ENCODE data around the gene DOCK2. TPM values are rescaled to one million over a fixed set of nuclear protein-coding genes. Genes with fewer than 3 reads are reported as not detected.
A peak's percentile ranks its signal among the peaks of the same experiment; 100 is the strongest.

The DOCK2 gene
- total and polyA plus RNA-seq, 5 donors from 2014 or later, result 65.9 to 354 (median 71.1) TPM

- H3K9me3 Mint-ChIP-seq, result peaks cover 0 to 2% (median 0%) of the 10 kb centered on the region in 7 donors
- H3K4me1 ChIP-seq (ENCODE audit: control insufficient read depth, insufficient read depth, low read length, poor library complexity, severe bottlenecking), result no peaks in the 10 kb centered on the region
- no peaks in the 10 kb centered on the region for H3K27me3 ChIP-seq (ENCODE audit: control insufficient read depth, insufficient read depth, low read length)
- DNase-seq (no peak), ATAC-seq (ENCODE audit: low read depth in 2 of 2) (no peak)
- H3K27ac ChIP-seq (ENCODE audit: insufficient read depth, low read length, poor library complexity, severe bottlenecking), result no peak overlapping the region
- peaks cover 60% of the 10 kb centered on the region for H3K36me3 ChIP-seq (ENCODE audit: control insufficient read depth, insufficient read depth, low read length)
- H3K27me3 Mint-ChIP-seq, result no peaks in the 10 kb centered on the region
- H3K4me3 ChIP-seq (ENCODE audit: low read depth, low read length), result no peak overlapping the region
- peaks cover 59% of the 10 kb centered on the region for H3K36me3 Mint-ChIP-seq
- H3K4me3 Mint-ChIP-seq, result no peak overlapping the region
- no peak overlapping the region for H3K27ac Mint-ChIP-seq
- no peaks in the 10 kb centered on the region for H3K9me3 ChIP-seq (ENCODE audit: control insufficient read depth in 2 of 2, low read length in 2 of 2)
- H3K4me1 Mint-ChIP-seq, result peaks cover 13 to 28% (median 20%) of the 10 kb centered on the region in 4 donors
These were observed 158.3 kb downstream of the DOCK2 start for GRCh38 chr5:169795338-169795737.

GRCh38 chr5:169796731-169797130, 159.7 kb downstream of the DOCK2 start:
- H3K4me3 Mint-ChIP-seq, result no peak overlapping the region
- Histone ChIP-seq H3K4me3 (ENCODE audit: low read depth, low read length) (no peak overlapping the region), H3K36me3 (ENCODE audit: control insufficient read depth, insufficient read depth, low read length) (peaks cover 50% of the 10 kb centered on the region), H3K9me3 (ENCODE audit: control insufficient read depth in 2 of 2, low read length in 2 of 2) (no peaks in the 10 kb centered on the region), H3K27ac (ENCODE audit: insufficient read depth, low read length, poor library complexity, severe bottlenecking) (no peak overlapping the region), H3K4me1 (ENCODE audit: control insufficient read depth, insufficient read depth, low read length, poor library complexity, severe bottlenecking) (no peaks in the 10 kb centered on the region), H3K27me3 (ENCODE audit: control insufficient read depth, insufficient read depth, low read length) (no peaks in the 10 kb centered on the region)
- H3K27me3 Mint-ChIP-seq, result no peaks in the 10 kb centered on the region
- ATAC-seq (ENCODE audit: low read depth in 2 of 2) (no peak), DNase-seq (no peak)
- H3K4me1 Mint-ChIP-seq, result peaks cover 16 to 32% (median 23%) of the 10 kb centered on the region in 4 donors
- peaks cover 0 to 2% (median 0%) of the 10 kb centered on the region in 7 donors for H3K9me3 Mint-ChIP-seq
- H3K27ac Mint-ChIP-seq, result peak overlapping the region in 1 of 3 donors; percentile 62
- H3K36me3 Mint-ChIP-seq, result peaks cover 64% of the 10 kb centered on the region

- no peaks in the 10 kb centered on the region for H3K27me3 ChIP-seq (ENCODE audit: control insufficient read depth, insufficient read depth, low read length)
- DNase-seq, result no peak
- peaks cover 17 to 32% (median 27%) of the 10 kb centered on the region in 4 donors for H3K4me1 Mint-ChIP-seq
- H3K27ac Mint-ChIP-seq, result no peak overlapping the region
- peaks cover 50% of the 10 kb centered on the region for H3K36me3 ChIP-seq (ENCODE audit: control insufficient read depth, insufficient read depth, low read length)
- H3K27me3 Mint-ChIP-seq, result no peaks in the 10 kb centered on the region
- H3K4me3 ChIP-seq (ENCODE audit: low read depth, low read length), result no peak overlapping the region
- no peak for ATAC-seq (ENCODE audit: low read depth in 2 of 2)
- peaks cover 68% of the 10 kb centered on the region for H3K36me3 Mint-ChIP-seq
- H3K9me3 ChIP-seq (ENCODE audit: control insufficient read depth in 2 of 2, low read length in 2 of 2), result no peaks in the 10 kb centered on the region
- no peaks in the 10 kb centered on the region for H3K4me1 ChIP-seq (ENCODE audit: control insufficient read depth, insufficient read depth, low read length, poor library complexity, severe bottlenecking)
- H3K9me3 Mint-ChIP-seq, result peaks cover 0 to 2% (median 0%) of the 10 kb centered on the region in 7 donors
- no peak overlapping the region for H3K27ac ChIP-seq (ENCODE audit: insufficient read depth, low read length, poor library complexity, severe bottlenecking)
- no peak overlapping the region for H3K4me3 Mint-ChIP-seq
These were observed 160.5 kb downstream of the DOCK2 start for GRCh38 chr5:169797577-169797976.

- no peak for ATAC-seq (ENCODE audit: low read depth in 2 of 2)
- Histone ChIP-seq H3K4me3 (ENCODE audit: low read depth, low read length) (no peak overlapping the region), H3K4me1 (ENCODE audit: control insufficient read depth, insufficient read depth, low read length, poor library complexity, severe bottlenecking) (no peaks in the 10 kb centered on the region), H3K9me3 (ENCODE audit: control insufficient read depth in 2 of 2, low read length in 2 of 2) (no peaks in the 10 kb centered on the region), H3K27me3 (ENCODE audit: control insufficient read depth, insufficient read depth, low read length) (no peaks in the 10 kb centered on the region), H3K27ac (ENCODE audit: insufficient read depth, low read length, poor library complexity, severe bottlenecking) (no peak overlapping the region), H3K36me3 (ENCODE audit: control insufficient read depth, insufficient read depth, low read length) (peaks cover 51% of the 10 kb centered on the region)
- Mint-ChIP-seq H3K4me1 (peaks cover 21 to 34% (median 29%) of the 10 kb centered on the region in 4 donors), H3K36me3 (peaks cover 72% of the 10 kb centered on the region), H3K27me3 (no peaks in the 10 kb centered on the region), H3K9me3 (peaks cover 0 to 2% (median 0%) of the 10 kb centered on the region in 7 donors), H3K4me3 (no peak overlapping the region), H3K27ac (peak overlapping the region in 1 of 3 donors; percentile 39)
- DNase-seq, result no peak
These were observed 161.4 kb downstream of the DOCK2 start for GRCh38 chr5:169798438-169798837.

- peaks cover 51% of the 10 kb centered on the region for H3K36me3 ChIP-seq (ENCODE audit: control insufficient read depth, insufficient read depth, low read length)
- peaks cover 26 to 41% (median 31%) of the 10 kb centered on the region in 4 donors for H3K4me1 Mint-ChIP-seq
- H3K4me1 ChIP-seq (ENCODE audit: control insufficient read depth, insufficient read depth, low read length, poor library complexity, severe bottlenecking), result no peaks in the 10 kb centered on the region
- H3K27me3 Mint-ChIP-seq, result no peaks in the 10 kb centered on the region
- no peaks in the 10 kb centered on the region for H3K9me3 ChIP-seq (ENCODE audit: control insufficient read depth in 2 of 2, low read length in 2 of 2)
- ATAC-seq (ENCODE audit: low read depth in 2 of 2) (no peak), DNase-seq (no peak)
- no peak overlapping the region for H3K27ac ChIP-seq (ENCODE audit: insufficient read depth, low read length, poor library complexity, severe bottlenecking)
- no peak overlapping the region for H3K4me3 Mint-ChIP-seq
- H3K27me3 ChIP-seq (ENCODE audit: control insufficient read depth, insufficient read depth, low read length), result no peaks in the 10 kb centered on the region
- H3K36me3 Mint-ChIP-seq, result peaks cover 72% of the 10 kb centered on the region
- peak overlapping the region in 1 of 3 donors; percentile 21 for H3K27ac Mint-ChIP-seq
- H3K9me3 Mint-ChIP-seq, result peaks cover 0 to 2% (median 0%) of the 10 kb centered on the region in 7 donors
- H3K4me3 ChIP-seq (ENCODE audit: low read depth, low read length), result no peak overlapping the region
These were observed 162.0 kb downstream of the DOCK2 start for GRCh38 chr5:169798906-169799660.

GRCh38 chr5:169801324-169801777, 164.3 kb downstream of the DOCK2 start:
- H3K36me3 Mint-ChIP-seq, result peaks cover 77% of the 10 kb centered on the region
- H3K27ac ChIP-seq (ENCODE audit: insufficient read depth, low read length, poor library complexity, severe bottlenecking), result no peak overlapping the region
- ATAC-seq (ENCODE audit: low read depth in 2 of 2), result no peak

GRCh38 chr5:169801781-169802180, 164.7 kb downstream of the DOCK2 start:
- no peak for ATAC-seq (ENCODE audit: low read depth in 2 of 2)

More at GRCh38 chr5:169801324-169801777, 164.3 kb downstream of the DOCK2 start:
- H3K27me3 Mint-ChIP-seq, result no peaks in the 10 kb centered on the region
- H3K27ac Mint-ChIP-seq, result peak overlapping the region in 1 of 3 donors; percentile 53
- peak in 1 of 3 donors; percentile 22 for DNase-seq
- Histone ChIP-seq H3K9me3 (ENCODE audit: control insufficient read depth in 2 of 2, low read length in 2 of 2) (no peaks in the 10 kb centered on the region), H3K4me1 (ENCODE audit: control insufficient read depth, insufficient read depth, low read length, poor library complexity, severe bottlenecking) (peaks cover 12% of the 10 kb centered on the region), H3K27me3 (ENCODE audit: control insufficient read depth, insufficient read depth, low read length) (no peaks in the 10 kb centered on the region), H3K4me3 (ENCODE audit: low read depth, low read length) (no peak overlapping the region), H3K36me3 (ENCODE audit: control insufficient read depth, insufficient read depth, low read length) (peaks cover 52% of the 10 kb centered on the region)
- H3K9me3 Mint-ChIP-seq, result peaks cover 0 to 2% (median 0%) of the 10 kb centered on the region in 7 donors
- peaks cover 35 to 56% (median 49%) of the 10 kb centered on the region in 4 donors for H3K4me1 Mint-ChIP-seq
- H3K4me3 Mint-ChIP-seq, result no peak overlapping the region

More at GRCh38 chr5:169801781-169802180, 164.7 kb downstream of the DOCK2 start:
- Mint-ChIP-seq H3K9me3 (peaks cover 0 to 1% (median 0%) of the 10 kb centered on the region in 7 donors), H3K36me3 (peaks cover 76% of the 10 kb centered on the region), H3K4me1 (peaks cover 31 to 54% (median 47%) of the 10 kb centered on the region in 4 donors), H3K27ac (peak overlapping the region in 1 of 3 donors; percentile 53), H3K4me3 (no peak overlapping the region), H3K27me3 (no peaks in the 10 kb centered on the region)
- Histone ChIP-seq H3K9me3 (ENCODE audit: control insufficient read depth in 2 of 2, low read length in 2 of 2) (no peaks in the 10 kb centered on the region), H3K4me3 (ENCODE audit: low read depth, low read length) (no peak overlapping the region), H3K27ac (ENCODE audit: insufficient read depth, low read length, poor library complexity, severe bottlenecking) (no peak overlapping the region), H3K36me3 (ENCODE audit: control insufficient read depth, insufficient read depth, low read length) (peaks cover 49% of the 10 kb centered on the region), H3K27me3 (ENCODE audit: control insufficient read depth, insufficient read depth, low read length) (no peaks in the 10 kb centered on the region), H3K4me1 (ENCODE audit: control insufficient read depth, insufficient read depth, low read length, poor library complexity, severe bottlenecking) (peaks cover 12% of the 10 kb centered on the region)
- no peak for DNase-seq
